Osteocyte (in vitro differentiated cells): ENCODE measurements around the gene TNFAIP8L3. TPM values are rescaled to one million over a fixed set of nuclear protein-coding genes. Genes with fewer than 3 reads are reported as not detected.

Source experiments
- DNase-seq: peaks from one replicate; pipeline ENCODE4 v3.0.0; 2021; ENCODE audit warnings: mixed read lengths; ENCODE audit not compliant: unreplicated experiment; ENCODE audit errors: extremely low spot score
- H3K27ac Mint-ChIP-seq: one replicate; pipeline ENCODE4 v1.8.0; 2021; ENCODE audit warnings: mild to moderate bottlenecking, mixed read lengths; ENCODE audit not compliant: unreplicated experiment
- H3K27me3 Mint-ChIP-seq: one replicate; pipeline ENCODE4 v1.8.0; 2021; ENCODE audit warnings: mixed read lengths; ENCODE audit not compliant: unreplicated experiment
- H3K36me3 Mint-ChIP-seq: one replicate; pipeline ENCODE4 v1.8.0; 2021; ENCODE audit warnings: mixed read lengths; ENCODE audit not compliant: unreplicated experiment
- H3K4me1 Mint-ChIP-seq: one replicate; pipeline ENCODE4 v1.8.0; 2021; ENCODE audit warnings: mixed read lengths; ENCODE audit not compliant: unreplicated experiment
- H3K4me3 Mint-ChIP-seq: one replicate; pipeline ENCODE4 v1.8.0; 2021; ENCODE audit warnings: mild to moderate bottlenecking, moderate library complexity, mixed read lengths; ENCODE audit not compliant: unreplicated experiment
- H3K9me3 Mint-ChIP-seq: one replicate; pipeline ENCODE4 v1.8.0; 2021; ENCODE audit warnings: mixed read lengths; ENCODE audit not compliant: unreplicated experiment
- total RNA-seq: library from RNA; stranded (reverse); gene quantifications from 2 replicates; pipeline ENCODE4 v1.2.1, GENCODE V29; 2021
- TF ChIP-seq, protein P1 (sequence below): fragments of 200-600 bp; sonication (generic); IDR thresholded peaks from 2 replicates; pipeline ENCODE4 v1.5.0; 2021; ENCODE audit warnings: antibody characterized with exemption, mild to moderate bottlenecking, moderate library complexity

Gene TNFAIP8L3
- total RNA-seq, 1 donor from 2014 or later, result 0.35 TPM

- no peaks in the 10 kb centered on the region for H3K9me3 Mint-ChIP-seq
- H3K27me3 Mint-ChIP-seq, result peaks cover 77% of the 10 kb centered on the region
- H3K27ac Mint-ChIP-seq, result no peak overlapping the region
- H3K4me1 Mint-ChIP-seq, result peaks cover 7% of the 10 kb centered on the region
- H3K36me3 Mint-ChIP-seq, result no peaks in the 10 kb centered on the region
- TF ChIP-seq, protein P1, sequence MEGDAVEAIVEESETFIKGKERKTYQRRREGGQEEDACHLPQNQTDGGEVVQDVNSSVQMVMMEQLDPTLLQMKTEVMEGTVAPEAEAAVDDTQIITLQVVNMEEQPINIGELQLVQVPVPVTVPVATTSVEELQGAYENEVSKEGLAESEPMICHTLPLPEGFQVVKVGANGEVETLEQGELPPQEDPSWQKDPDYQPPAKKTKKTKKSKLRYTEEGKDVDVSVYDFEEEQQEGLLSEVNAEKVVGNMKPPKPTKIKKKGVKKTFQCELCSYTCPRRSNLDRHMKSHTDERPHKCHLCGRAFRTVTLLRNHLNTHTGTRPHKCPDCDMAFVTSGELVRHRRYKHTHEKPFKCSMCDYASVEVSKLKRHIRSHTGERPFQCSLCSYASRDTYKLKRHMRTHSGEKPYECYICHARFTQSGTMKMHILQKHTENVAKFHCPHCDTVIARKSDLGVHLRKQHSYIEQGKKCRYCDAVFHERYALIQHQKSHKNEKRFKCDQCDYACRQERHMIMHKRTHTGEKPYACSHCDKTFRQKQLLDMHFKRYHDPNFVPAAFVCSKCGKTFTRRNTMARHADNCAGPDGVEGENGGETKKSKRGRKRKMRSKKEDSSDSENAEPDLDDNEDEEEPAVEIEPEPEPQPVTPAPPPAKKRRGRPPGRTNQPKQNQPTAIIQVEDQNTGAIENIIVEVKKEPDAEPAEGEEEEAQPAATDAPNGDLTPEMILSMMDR, result no peak
- peak overlapping the region; percentile 67 for H3K4me3 Mint-ChIP-seq
- DNase-seq, result no peak
These were observed 684 bp downstream of the TNFAIP8L3 start for GRCh38 chr15:51093839-51094605.

- no peak overlapping the region for H3K27ac Mint-ChIP-seq
- no peaks in the 10 kb centered on the region for H3K9me3 Mint-ChIP-seq
- TF ChIP-seq, protein P1, result no peak
- H3K4me3 Mint-ChIP-seq, result peak overlapping the region; percentile 67
- peaks cover 7% of the 10 kb centered on the region for H3K4me1 Mint-ChIP-seq
- H3K36me3 Mint-ChIP-seq, result no peaks in the 10 kb centered on the region
- H3K27me3 Mint-ChIP-seq, result peaks cover 72% of the 10 kb centered on the region
- DNase-seq, result no peak
These were observed 1.2 kb downstream of the TNFAIP8L3 start for GRCh38 chr15:51093488-51093838.

DNA sequence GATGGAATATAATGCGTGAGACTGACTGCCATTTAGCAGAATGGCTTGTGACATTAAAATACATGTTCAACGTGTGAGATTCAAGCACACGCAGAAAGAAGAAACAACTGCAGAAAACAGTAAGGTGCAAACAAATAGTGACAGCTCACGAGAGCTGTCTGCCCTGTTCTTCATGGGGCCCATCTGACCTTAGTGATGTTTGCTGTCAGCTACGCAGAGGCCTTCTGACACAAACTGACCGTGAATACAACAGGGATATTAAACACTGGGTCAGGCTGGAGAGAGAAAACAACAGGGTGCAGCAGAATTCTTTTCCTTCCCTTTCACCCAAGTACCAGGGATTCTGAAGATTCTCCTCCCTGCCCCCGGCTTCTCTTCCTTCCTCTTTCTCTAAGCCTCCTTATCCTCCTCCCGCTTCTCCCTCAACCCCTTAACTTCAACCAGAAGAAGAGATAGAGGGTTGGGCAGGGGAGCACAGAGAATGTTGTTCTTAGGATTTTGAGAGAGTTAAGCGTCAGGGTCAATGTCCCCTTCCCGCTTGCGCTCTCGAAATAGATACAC is 2.1 kb downstream of the TNFAIP8L3 start:
- no peak overlapping the region for H3K4me3 Mint-ChIP-seq
- TF ChIP-seq, protein P1, result no peak

GRCh38 chr15:51090753-51091152 is 4.0 kb downstream of the TNFAIP8L3 start:
- H3K27ac Mint-ChIP-seq, result no peak overlapping the region
- no peak overlapping the region for H3K4me3 Mint-ChIP-seq
- H3K4me1 Mint-ChIP-seq, result peaks cover 7% of the 10 kb centered on the region
- TF ChIP-seq, protein P1, result no peak
- DNase-seq, result no peak
- H3K27me3 Mint-ChIP-seq, result peaks cover 55% of the 10 kb centered on the region
- no peaks in the 10 kb centered on the region for H3K36me3 Mint-ChIP-seq
- no peaks in the 10 kb centered on the region for H3K9me3 Mint-ChIP-seq

More for the DNA sequence above, 2.1 kb downstream of the TNFAIP8L3 start:
- no peak for DNase-seq
- Mint-ChIP-seq H3K36me3 (no peaks in the 10 kb centered on the region), H3K9me3 (no peaks in the 10 kb centered on the region), H3K27me3 (peaks cover 65% of the 10 kb centered on the region), H3K27ac (no peak overlapping the region), H3K4me1 (peaks cover 7% of the 10 kb centered on the region)

DNA sequence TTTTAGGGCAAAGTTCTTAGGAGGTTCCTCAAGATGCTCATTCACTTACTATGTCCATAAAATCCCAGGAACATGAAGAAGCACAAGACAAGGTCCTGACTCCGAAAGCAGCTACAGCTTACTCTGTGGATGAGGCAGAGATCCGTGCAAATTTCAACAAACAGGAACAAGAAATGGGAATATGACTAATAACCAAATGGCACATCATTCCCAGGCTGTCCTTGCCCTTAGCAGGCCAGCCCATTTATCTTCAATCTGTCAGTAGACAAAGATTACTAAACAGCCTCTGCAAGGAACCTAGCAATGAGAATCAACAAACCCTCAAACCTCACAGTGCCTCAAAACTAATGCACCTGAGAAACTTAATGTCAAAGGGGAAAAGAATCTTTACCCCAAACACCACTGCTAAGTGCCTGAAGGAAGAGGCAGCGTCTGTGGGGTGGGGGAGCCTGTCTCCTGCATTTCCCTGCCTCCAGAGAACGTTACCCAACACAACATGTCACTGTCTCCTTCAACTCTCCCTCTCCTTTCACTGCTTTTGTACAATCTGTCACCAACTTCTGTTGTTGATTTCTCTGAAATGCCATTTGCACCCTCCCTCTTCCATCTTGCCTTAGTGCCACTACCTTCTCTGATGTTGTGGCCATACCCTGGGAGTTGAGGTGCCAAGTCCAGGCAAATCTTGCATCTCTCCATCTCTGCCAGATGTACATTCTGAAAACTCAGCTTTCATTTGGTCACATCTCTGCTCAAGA is 4.8 kb downstream of the TNFAIP8L3 start:
- H3K27ac Mint-ChIP-seq, result no peak overlapping the region
- no peak overlapping the region for H3K4me3 Mint-ChIP-seq
- H3K27me3 Mint-ChIP-seq, result peaks cover 50% of the 10 kb centered on the region
- H3K36me3 Mint-ChIP-seq, result no peaks in the 10 kb centered on the region
- TF ChIP-seq, protein P1, result no peak
- no peak for DNase-seq
- H3K4me1 Mint-ChIP-seq, result peaks cover 5% of the 10 kb centered on the region
- no peaks in the 10 kb centered on the region for H3K9me3 Mint-ChIP-seq
